GM06990 (cell line): ENCODE measurements around the gene PALMD.

ENCODE experiments used
- DNase-seq: peaks from one replicate; pipeline ENCODE4 v3.0.0-alpha.2; 2011; ENCODE audit not compliant: insufficient read length; ENCODE audit errors: extremely low read depth
- H3K27me3 ChIP-seq: replicated peaks from 2 replicates; pipeline ENCODE4 v1.6.0; 2011; ENCODE audit warnings: low read length; ENCODE audit not compliant: control insufficient read depth, insufficient read depth
- H3K36me3 ChIP-seq: 2 replicates; pipeline ENCODE4 v1.5.1; 2011; ENCODE audit warnings: low read length; ENCODE audit not compliant: control insufficient read depth, insufficient read depth
- H3K4me3 ChIP-seq: replicated peaks from 2 replicates; pipeline ENCODE4 v1.5.1; 2011; ENCODE audit warnings: low read depth, mild to moderate bottlenecking, control low read depth, low read length
- TF ChIP-seq, protein P1 (sequence below): IDR thresholded peaks from 2 replicates; pipeline ENCODE4 v1.5.1; 2011; ENCODE audit warnings: low read length, control low read depth, mild to moderate bottlenecking, inconsistent platforms; ENCODE audit not compliant: insufficient read depth, poor library complexity, severe bottlenecking

PALMD gene

DNA sequence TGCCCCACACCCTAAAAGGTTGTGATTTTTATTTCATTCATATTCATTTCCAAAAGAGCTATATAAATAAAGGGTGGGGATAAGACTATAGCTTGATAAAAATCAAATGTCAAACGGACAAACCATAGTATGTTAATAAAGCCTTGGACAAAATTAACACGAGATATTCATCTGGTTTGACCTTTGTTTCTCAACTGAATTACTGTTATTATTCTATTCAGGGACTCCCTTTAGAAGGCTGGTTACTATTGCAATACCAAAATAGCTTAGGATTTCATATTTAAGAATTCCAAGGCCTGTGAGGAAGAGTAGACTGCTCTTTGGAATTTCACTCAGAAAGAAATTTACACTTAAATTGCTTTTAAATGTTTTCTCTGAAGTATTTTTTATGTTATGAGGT lies 10.2 kb upstream of the PALMD start:
- DNase-seq = no peak
- H3K36me3 ChIP-seq = no peaks in the 10 kb centered on the region
- H3K27me3 ChIP-seq = no peaks in the 10 kb centered on the region; the same call in 1 of the 2 replicates
- no peak overlapping the region for H3K4me3 ChIP-seq
- TF ChIP-seq, protein P1, sequence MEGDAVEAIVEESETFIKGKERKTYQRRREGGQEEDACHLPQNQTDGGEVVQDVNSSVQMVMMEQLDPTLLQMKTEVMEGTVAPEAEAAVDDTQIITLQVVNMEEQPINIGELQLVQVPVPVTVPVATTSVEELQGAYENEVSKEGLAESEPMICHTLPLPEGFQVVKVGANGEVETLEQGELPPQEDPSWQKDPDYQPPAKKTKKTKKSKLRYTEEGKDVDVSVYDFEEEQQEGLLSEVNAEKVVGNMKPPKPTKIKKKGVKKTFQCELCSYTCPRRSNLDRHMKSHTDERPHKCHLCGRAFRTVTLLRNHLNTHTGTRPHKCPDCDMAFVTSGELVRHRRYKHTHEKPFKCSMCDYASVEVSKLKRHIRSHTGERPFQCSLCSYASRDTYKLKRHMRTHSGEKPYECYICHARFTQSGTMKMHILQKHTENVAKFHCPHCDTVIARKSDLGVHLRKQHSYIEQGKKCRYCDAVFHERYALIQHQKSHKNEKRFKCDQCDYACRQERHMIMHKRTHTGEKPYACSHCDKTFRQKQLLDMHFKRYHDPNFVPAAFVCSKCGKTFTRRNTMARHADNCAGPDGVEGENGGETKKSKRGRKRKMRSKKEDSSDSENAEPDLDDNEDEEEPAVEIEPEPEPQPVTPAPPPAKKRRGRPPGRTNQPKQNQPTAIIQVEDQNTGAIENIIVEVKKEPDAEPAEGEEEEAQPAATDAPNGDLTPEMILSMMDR = no peak

DNA sequence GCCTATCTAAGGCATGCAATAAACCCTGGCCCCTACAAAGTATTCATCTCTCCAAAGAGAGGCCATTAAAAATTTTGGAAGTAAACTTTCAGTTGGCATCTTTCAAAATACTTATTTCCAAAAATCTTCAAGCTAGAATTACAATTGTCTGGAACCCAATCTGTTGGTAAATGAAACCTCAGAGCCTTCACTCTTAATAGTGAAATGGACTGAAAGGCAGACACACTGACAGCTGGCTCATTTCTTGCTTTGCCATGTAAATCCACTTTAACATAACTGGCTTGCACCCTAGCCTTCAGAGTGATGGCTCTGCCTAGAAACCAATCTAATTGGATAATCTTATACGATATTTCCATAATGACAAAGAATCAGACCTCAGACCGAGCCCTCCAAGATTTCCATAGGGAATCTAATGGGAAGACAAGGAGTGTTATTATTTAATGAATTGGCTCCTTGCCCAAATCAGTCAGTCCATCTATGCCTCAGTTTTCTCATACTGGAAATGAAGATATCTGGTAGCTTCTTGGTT lies 9.2 kb upstream of the PALMD start:
- H3K4me3 ChIP-seq = no peak overlapping the region
- no peak for DNase-seq
- H3K36me3 ChIP-seq = no peaks in the 10 kb centered on the region
- H3K27me3 ChIP-seq = no peaks in the 10 kb centered on the region; the same call in 1 of the 2 replicates
- TF ChIP-seq, protein P1 = no peak

DNA sequence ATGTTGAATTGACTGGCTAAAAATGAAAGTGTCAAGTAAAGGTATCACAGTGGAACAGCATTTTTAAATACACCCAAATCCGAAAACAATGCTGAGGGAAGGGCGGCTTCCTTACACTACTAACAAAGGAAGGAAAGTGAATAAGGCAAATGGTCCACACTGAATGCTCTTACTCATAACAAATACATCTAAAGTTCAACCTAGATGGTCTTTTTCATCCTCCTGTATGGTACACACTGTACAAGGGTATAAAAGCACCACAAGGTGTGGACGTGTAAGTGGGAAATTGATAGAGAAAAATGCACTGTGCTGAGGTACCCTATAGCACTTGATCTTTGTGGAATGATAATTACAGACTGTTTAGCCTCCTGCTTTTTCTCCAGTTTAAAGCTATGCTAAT lies 7.1 kb upstream of the PALMD start:
- no peak overlapping the region for H3K4me3 ChIP-seq
- DNase-seq = no peak
- H3K27me3 ChIP-seq = no peaks in the 10 kb centered on the region; the same call in 1 of the 2 replicates
- no peaks in the 10 kb centered on the region for H3K36me3 ChIP-seq
- TF ChIP-seq, protein P1 = no peak

DNA sequence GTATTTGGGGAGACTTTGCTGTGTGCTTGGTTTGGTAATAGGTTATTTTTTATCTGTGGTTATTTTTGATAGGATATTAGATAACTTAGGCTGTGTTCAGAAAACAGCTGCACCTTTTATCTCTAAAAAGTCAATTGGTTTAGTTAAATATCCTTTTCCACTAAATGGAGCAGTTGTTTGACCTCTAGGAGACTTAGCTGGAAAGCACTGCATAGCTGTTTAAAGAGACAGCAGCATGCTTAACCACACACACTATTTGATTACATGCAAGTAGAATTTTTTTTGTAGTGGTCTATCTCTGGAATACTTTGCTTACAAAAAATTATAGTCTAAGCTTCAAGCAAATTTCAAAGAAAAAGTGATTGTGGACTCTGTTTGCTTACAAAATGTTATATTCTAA lies 6.5 kb upstream of the PALMD start:
- DNase-seq = no peak
- Histone ChIP-seq H3K36me3 (no peaks in the 10 kb centered on the region), H3K27me3 (no peaks in the 10 kb centered on the region), H3K4me3 (no peak overlapping the region)
- TF ChIP-seq, protein P1 = no peak

DNA sequence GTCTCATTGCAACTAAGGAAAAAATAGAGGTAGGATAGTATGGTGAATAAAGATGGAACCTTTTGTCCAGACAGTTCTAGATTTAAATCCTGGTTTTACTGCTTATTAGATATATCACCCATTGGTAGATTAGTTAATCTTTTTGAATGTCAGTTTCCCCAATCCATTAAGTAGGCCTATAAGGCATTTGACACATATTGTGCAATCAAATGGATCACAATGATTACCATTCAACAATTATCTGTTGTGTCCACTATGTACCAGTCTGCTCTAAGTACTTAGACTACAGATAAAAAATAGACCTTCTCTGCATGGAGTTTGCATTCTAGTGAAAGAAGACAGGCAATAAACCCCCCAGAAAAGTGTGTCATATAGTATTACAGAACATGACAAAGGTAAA lies 6.0 kb upstream of the PALMD start:
- H3K4me3 ChIP-seq = no peak overlapping the region
- H3K27me3 ChIP-seq = no peaks in the 10 kb centered on the region
- DNase-seq = no peak
- TF ChIP-seq, protein P1 = no peak
- no peaks in the 10 kb centered on the region for H3K36me3 ChIP-seq

- TF ChIP-seq, protein P1 = no peak
- Histone ChIP-seq H3K36me3 (no peaks in the 10 kb centered on the region), H3K4me3 (no peak overlapping the region), H3K27me3 (no peaks in the 10 kb centered on the region)
- DNase-seq = no peak
Observed at GRCh38 chr1:99640672-99641071, 5.2 kb upstream of the PALMD start.
